ENCODE measurements around the gene SMIM8. TPM values are rescaled to one million over a fixed set of nuclear protein-coding genes. Genes with fewer than 3 reads are reported as not detected.
A peak's percentile ranks its signal among the peaks of the same experiment; 100 is the strongest.
"Not testable (repeated sequence)": the region's sequence is repeated elsewhere in the genome, so short reads cannot be mapped to it uniquely, and the experiment has no call there.

SMIM8 gene
- total RNA-seq, 2 experiments from 2014 or later, result 11.9 to 12.2 TPM

DNA sequence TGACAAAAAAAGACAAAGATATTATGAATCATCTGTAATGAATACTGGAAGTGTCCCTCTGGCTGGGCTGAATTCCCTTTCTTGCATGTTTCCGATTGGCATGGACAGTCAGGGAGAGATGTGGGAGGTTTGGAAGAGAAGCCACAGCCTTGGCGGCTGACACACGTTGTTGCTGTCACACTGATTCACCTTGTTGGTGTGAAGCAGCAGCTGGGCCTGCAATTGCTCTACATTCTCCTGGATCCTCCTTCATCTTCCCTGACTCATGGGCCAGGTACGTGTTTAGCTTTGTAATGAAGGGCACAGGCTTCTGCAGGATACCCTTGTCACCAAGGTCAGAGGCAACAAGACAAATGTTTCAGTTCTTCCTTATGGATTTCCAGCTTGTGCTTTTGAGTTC is 13.4 kb upstream of the SMIM8 start:
- Mint-ChIP-seq H3K27ac (no peak overlapping the region), H3K4me3 (no peak overlapping the region), H3K9me3 (no peaks in the 10 kb centered on the region), H3K4me1 (no peaks in the 10 kb centered on the region), H3K27me3 (peaks cover 23% of the 10 kb centered on the region), H3K36me3 (no peaks in the 10 kb centered on the region)
- POLR2A ChIA-PET, result no interaction called here
- ATAC-seq (ENCODE audit: low read depth) (no peak), DNase-seq (no peak)

DNA sequence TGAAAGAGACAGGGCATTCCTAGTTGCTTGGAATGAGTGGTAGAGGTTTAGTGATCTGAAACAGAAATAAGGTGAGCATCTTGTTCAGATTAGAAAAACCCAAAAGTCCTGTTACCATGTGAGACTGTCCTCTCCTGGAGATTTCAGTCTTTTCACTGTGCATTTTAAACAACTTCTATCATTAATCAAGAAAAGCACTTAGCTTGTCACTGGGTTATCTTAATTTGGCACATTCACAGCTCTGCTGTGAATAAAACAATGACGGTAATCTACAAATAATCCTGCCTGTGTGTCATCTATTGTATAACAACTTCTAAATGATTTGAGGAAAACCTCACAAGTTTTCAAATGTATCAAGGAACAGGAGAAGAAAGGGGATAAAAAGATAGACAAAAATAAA is 9.5 kb upstream of the SMIM8 start:
- H3K36me3 Mint-ChIP-seq, result no peaks in the 10 kb centered on the region

DNA sequence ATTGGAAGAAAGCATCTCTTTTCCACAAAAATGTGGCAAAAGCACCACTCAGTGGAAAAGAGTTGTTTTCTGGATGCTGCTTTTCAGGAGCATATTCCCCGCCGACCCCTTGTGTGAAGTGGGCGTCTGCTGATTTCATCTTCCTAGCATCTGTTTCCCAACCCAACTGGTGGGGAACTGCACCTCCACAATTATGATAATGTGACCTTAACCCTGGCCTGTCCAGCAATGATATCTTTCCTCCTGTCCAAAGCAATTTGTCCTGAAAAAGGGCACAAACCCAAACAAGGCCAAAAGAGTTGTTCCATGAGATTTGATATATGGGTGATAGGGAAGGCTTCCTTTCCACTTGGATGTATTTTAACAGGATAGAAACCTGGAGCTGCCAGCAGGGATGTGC is 7.3 kb upstream of the SMIM8 start:
- DNase-seq (no peak), ATAC-seq (ENCODE audit: low read depth) (no peak)
- Mint-ChIP-seq H3K4me1 (no peaks in the 10 kb centered on the region), H3K27ac (no peak overlapping the region), H3K9me3 (no peaks in the 10 kb centered on the region), H3K4me3 (no peak overlapping the region), H3K36me3 (no peaks in the 10 kb centered on the region), H3K27me3 (peaks cover 23% of the 10 kb centered on the region)
- POLR2A ChIA-PET, result no interaction called here

More for the DNA sequence above, 9.5 kb upstream of the SMIM8 start:
- no peak overlapping the region for H3K27ac Mint-ChIP-seq
- POLR2A ChIA-PET, result no interaction called here
- DNase-seq, result no peak
- ATAC-seq (ENCODE audit: low read depth), result no peak
- no peaks in the 10 kb centered on the region for H3K9me3 Mint-ChIP-seq
- peaks cover 28% of the 10 kb centered on the region for H3K27me3 Mint-ChIP-seq
- H3K4me3 Mint-ChIP-seq, result no peak overlapping the region
- H3K4me1 Mint-ChIP-seq, result no peaks in the 10 kb centered on the region

DNA sequence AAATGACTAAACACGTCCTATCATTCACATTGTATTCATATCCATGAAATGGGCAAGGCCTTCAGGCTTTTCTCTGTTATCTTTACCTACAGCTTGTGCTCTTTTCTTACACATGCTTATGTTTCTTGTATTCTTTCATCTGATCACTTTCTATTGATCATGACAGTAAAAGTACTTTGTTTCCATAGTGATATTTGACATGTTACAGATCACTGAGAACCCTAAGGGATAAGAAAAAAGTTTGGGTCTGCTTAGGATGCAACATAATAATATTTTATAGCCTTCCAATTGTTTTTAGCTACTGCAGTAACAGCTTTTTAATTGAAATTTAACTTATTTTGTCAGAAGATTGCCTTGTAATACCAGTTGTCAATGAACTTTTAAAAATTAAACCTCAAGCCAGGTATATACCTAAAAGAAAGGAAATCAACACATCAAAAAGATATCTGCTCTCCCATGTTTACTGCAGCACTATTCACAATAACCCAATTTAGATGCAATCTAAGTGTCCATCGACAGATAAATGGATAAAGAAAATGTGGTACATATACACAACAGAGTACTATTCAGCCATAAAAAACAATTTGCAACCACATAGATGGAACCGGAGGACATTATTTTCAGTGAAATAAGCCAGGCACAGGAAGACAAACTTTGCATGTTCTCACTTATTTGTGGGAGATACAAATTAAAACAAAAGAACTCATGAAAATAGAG is 3.0 kb upstream of the SMIM8 start:
- Mint-ChIP-seq H3K4me3 (no peak overlapping the region), H3K9me3 (no peaks in the 10 kb centered on the region), H3K27ac (no peak overlapping the region), H3K36me3 (peaks cover 3% of the 10 kb centered on the region), H3K4me1 (peaks cover 10% of the 10 kb centered on the region), H3K27me3 (peaks cover 11% of the 10 kb centered on the region)
- POLR2A ChIA-PET, result no interaction called here
- ATAC-seq (ENCODE audit: low read depth), result no peak
- no peak for DNase-seq

DNA sequence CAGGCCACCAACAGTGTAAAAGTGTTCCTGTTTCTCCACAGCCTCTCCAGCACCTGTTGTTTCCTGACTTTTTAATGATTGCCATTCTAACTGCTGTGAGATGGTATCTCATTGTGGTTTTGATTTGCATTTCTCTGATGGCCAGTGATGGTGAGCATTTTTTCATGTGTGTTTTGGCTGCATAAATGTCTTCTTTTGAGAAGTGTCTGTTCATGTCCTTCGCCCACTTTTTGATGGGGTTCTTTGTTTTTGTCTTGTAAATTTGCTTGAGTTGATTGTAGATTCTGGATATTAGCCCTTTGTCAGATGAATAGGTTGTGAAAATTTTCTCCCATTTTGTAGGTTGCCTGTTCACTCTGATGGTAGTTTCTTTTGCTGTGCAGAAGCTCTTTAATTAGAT is 1.5 kb downstream of the SMIM8 start:
- DNase-seq; H3K27me3 Mint-ChIP-seq; H3K9me3 Mint-ChIP-seq; H3K27ac Mint-ChIP-seq; POLR2A ChIA-PET; ATAC-seq (ENCODE audit: low read depth); H3K4me3 Mint-ChIP-seq: not testable (repeated sequence)
- Mint-ChIP-seq H3K36me3 (peaks cover 10% of the 10 kb centered on the region), H3K4me1 (peaks cover 10% of the 10 kb centered on the region)

DNA sequence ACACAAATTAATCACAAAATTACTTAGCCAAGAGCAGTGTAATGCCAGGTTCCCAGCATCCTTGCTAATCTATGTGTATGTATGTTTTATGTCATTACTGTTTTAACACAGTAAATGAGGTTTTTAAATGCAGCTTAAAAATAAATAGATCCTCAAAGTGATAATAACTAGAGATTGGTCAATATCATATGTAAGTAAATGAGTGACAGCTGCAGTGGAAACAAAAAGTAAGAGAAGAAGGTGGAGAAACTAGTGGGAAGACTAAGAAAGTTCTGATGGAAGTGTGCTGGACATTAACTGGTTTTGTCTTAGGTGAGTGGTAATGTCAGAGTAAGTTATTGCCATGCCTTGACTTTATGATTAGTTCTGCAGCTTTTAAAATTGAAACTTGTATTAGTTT is 8.6 kb downstream of the SMIM8 start:
- H3K27me3 Mint-ChIP-seq, result no peaks in the 10 kb centered on the region
- H3K27ac Mint-ChIP-seq, result no peak overlapping the region
- POLR2A ChIA-PET, result no interaction called here
- H3K4me1 Mint-ChIP-seq, result peaks cover 15% of the 10 kb centered on the region
- H3K9me3 Mint-ChIP-seq, result peaks cover 7% of the 10 kb centered on the region
- ATAC-seq (ENCODE audit: low read depth), result no peak
- DNase-seq, result no peak
- H3K4me3 Mint-ChIP-seq, result no peak overlapping the region
- peaks cover 23% of the 10 kb centered on the region for H3K36me3 Mint-ChIP-seq

DNA sequence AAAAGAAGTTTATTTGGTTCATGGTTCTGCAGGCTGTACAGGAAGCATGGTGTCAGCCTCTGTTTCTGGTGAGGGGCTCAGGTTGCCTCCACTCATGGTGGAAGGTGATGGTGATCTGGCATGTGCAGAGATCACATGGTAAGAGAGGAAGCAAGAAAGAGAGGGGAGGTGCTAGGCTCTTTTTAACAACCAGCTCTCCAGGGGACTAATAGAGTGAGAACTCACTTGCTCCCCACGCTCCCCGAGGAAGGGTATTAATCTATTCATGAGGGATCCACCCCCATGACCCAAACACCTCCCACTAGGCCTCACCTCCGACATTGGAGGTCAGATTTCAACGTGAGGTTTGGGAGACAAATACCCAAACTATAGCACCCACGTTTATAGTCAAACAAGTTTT is 10.6 kb downstream of the SMIM8 start:
- no peak overlapping the region for H3K27ac Mint-ChIP-seq
- H3K9me3 Mint-ChIP-seq, result peaks cover 7% of the 10 kb centered on the region
- peaks cover 20% of the 10 kb centered on the region for H3K36me3 Mint-ChIP-seq
- H3K4me1 Mint-ChIP-seq, result peaks cover 15% of the 10 kb centered on the region
- H3K4me3 Mint-ChIP-seq, result no peak overlapping the region
- no peaks in the 10 kb centered on the region for H3K27me3 Mint-ChIP-seq
- POLR2A ChIA-PET, result no interaction called here
- ATAC-seq (ENCODE audit: low read depth) (no peak), DNase-seq (no peak)

DNA sequence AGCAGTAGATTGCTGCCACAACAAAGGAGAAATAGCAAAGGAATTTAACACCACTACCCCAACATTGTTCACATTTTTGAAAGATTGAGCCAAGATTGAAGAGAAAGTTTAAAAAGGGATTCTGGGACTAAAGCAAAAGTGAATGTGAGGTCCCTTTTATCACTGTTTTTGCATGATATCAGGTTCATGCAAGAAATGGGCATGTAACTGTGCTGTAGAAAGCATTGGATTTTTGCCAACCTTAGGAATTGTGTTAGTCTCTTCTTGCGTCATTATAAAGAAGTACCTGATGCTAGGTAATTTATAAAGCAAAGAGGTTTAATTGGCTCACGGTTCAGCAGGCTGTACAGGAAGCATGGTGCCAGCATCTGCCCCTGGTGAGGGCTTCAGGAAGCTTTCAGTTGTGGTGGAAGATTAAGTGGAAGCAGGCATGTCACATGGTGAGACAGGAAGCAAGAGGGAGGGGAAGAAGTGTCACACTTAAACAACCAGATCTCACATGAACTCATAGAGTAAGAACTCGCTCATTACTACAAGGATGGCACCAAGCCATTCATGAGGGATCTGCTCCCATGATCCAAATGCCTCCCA is 11.3 kb downstream of the SMIM8 start:
- Mint-ChIP-seq H3K27ac (peak overlapping the region; percentile 67), H3K4me3 (peak overlapping the region; percentile 33), H3K27me3 (no peaks in the 10 kb centered on the region), H3K9me3 (peaks cover 7% of the 10 kb centered on the region), H3K4me1 (peaks cover 15% of the 10 kb centered on the region), H3K36me3 (peaks cover 22% of the 10 kb centered on the region)
- ATAC-seq (ENCODE audit: low read depth) (peak; percentile 75), DNase-seq (no peak)
- POLR2A ChIA-PET, result no interaction called here

DNA sequence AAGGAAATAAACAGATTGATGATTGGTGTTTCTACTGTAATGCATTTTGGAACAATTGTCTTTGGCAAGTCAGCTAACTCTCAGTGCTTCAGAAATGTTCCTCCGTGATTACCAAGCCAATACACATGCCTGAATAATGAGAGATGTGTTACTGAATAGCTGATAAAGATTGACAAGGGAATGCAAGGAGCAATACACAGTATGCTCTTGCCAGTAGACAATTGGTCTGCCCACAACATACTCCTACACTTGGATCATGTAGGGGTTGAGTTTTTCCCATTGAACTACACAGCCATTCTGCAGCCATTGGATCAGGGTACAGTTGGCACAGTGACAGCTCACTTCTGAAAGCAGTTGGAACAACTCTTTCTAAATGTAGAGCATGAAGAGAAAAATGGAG is 12.3 kb downstream of the SMIM8 start:
- DNase-seq (no peak), ATAC-seq (ENCODE audit: low read depth) (no peak)
- Mint-ChIP-seq H3K4me1 (peaks cover 15% of the 10 kb centered on the region), H3K36me3 (peaks cover 16% of the 10 kb centered on the region), H3K9me3 (peaks cover 7% of the 10 kb centered on the region), H3K4me3 (no peak overlapping the region), H3K27ac (no peak overlapping the region), H3K27me3 (no peaks in the 10 kb centered on the region)
- POLR2A ChIA-PET, result no interaction called here

DNA sequence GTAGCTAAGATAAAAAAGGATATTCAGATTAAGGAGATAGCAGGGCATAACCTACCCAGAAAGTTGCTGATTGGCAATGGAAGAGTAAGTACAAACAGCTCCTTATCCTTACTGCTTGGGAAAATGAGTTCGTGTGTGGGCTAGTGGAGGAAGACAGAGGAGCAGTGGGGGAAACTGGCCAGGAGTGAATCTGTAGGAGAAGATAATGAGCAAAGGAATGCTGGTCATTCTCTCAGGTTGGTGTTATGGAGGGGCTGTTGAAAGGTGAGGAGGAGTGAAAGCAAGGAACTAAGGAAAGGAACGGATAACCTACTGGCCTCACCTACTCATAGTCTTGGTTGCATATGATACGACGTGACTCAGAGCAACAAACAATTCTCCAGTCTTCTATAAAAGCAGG is 14.0 kb downstream of the SMIM8 start:
- POLR2A ChIA-PET, result no interaction called here
- no peak for ATAC-seq (ENCODE audit: low read depth)
- H3K9me3 Mint-ChIP-seq, result peaks cover 7% of the 10 kb centered on the region
- peaks cover 19% of the 10 kb centered on the region for H3K36me3 Mint-ChIP-seq
- no peak for DNase-seq
- H3K27me3 Mint-ChIP-seq, result no peaks in the 10 kb centered on the region
- H3K4me3 Mint-ChIP-seq, result no peak overlapping the region
- peaks cover 15% of the 10 kb centered on the region for H3K4me1 Mint-ChIP-seq
- no peak overlapping the region for H3K27ac Mint-ChIP-seq

DNA sequence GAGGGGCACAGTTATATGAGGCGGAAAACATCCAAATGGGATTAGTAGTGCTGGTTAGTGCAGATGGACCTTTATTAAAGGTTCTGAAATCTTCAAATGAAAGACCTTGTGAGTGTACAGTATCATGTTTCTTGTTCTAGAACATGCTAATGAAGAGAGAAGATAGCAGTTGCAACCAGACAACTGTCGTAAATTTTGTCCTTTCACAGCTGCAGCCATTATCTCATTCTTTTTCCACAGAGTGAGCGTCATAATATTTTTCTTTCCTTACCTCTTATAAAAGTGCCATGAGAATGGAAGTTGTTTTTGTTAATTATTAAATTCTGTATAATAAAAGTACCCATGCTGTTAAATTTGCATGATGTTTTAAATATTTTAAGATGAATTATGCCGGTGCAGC is 17.8 kb downstream of the SMIM8 start:
- Mint-ChIP-seq H3K9me3 (no peaks in the 10 kb centered on the region), H3K27ac (no peak overlapping the region), H3K4me3 (no peak overlapping the region), H3K27me3 (no peaks in the 10 kb centered on the region), H3K36me3 (peaks cover 11% of the 10 kb centered on the region), H3K4me1 (no peaks in the 10 kb centered on the region)
- no peak for DNase-seq
- ATAC-seq (ENCODE audit: low read depth), result no peak
- POLR2A ChIA-PET, result no interaction called here

DNA sequence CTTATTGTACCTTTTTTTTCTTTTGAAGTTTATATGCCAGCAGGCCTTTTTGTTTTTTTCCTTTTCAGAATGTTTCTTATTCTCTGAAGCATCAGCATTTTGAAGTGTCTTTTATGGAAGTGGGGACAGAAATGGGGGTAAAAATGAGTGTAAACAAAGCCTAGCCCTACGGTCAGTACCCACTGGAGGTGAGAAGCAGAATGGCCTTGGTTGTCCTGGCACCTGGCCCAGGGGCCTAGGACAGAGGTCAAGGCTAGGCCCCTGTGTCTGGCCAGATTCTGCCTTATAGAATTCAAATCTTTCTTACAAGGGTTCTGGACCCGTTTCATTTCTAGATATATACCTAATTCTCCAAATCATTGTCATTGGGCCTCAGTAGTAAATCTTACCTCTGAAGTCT is 18.8 kb downstream of the SMIM8 start:
- Mint-ChIP-seq H3K4me3 (no peak overlapping the region), H3K27ac (no peak overlapping the region), H3K9me3 (no peaks in the 10 kb centered on the region)

DNA sequence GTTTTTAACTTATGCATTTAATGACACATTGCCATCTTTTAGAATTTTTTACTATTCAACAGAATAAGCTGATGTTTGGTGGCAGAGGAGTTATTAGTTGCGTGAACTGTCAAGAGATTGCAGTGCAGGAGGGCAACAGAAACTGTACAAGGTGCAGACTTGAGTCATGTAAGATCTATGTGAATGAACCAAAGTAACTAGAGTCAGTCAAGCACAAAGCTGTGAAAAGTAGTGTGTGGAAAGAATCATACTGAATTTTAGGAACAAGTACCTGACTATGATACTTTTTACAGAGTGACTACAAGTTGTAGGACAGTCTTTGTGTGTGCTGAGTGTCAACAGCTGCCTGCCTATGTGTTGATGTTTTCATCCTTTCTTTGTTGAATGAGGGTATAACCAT is 19.5 kb downstream of the SMIM8 start:
- Mint-ChIP-seq H3K4me1 (no peaks in the 10 kb centered on the region), H3K27me3 (no peaks in the 10 kb centered on the region), H3K27ac (no peak overlapping the region), H3K9me3 (no peaks in the 10 kb centered on the region), H3K36me3 (peaks cover 12% of the 10 kb centered on the region), H3K4me3 (no peak overlapping the region)
- DNase-seq (no peak), ATAC-seq (ENCODE audit: low read depth) (no peak)
- POLR2A ChIA-PET, result no interaction called here

More for the DNA sequence above, 18.8 kb downstream of the SMIM8 start:
- Mint-ChIP-seq H3K4me1 (no peaks in the 10 kb centered on the region), H3K27me3 (no peaks in the 10 kb centered on the region), H3K36me3 (peaks cover 11% of the 10 kb centered on the region)
- no peak for ATAC-seq (ENCODE audit: low read depth)
- no peak for DNase-seq
- POLR2A ChIA-PET, result no interaction called here

DNA sequence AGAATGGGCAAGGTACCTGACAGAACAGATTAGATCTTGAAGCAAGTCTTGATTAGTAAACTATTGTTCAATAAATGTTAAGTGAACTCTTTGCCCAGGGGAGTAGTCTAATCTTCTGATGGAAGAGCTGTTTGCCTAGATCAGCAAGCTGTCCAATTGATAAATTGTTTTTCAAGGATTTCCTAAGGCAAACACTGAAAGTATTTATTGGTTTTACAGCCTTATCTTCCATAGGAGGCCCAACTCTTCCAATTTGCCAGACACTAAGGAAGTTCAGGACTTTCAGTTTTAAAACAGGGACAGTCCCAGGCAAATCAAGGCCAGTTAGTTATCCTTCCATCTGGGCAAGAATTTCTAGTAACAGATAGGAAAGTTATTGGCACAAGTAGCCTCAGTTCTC is 20.4 kb downstream of the SMIM8 start:
- H3K27me3 Mint-ChIP-seq, result no peaks in the 10 kb centered on the region

More for the DNA sequence above, 20.4 kb downstream of the SMIM8 start:
- no peaks in the 10 kb centered on the region for H3K9me3 Mint-ChIP-seq
- POLR2A ChIA-PET, result no interaction called here
- H3K4me1 Mint-ChIP-seq, result no peaks in the 10 kb centered on the region
- peaks cover 13% of the 10 kb centered on the region for H3K36me3 Mint-ChIP-seq
- no peak for ATAC-seq (ENCODE audit: low read depth)
- no peak for DNase-seq
- H3K4me3 Mint-ChIP-seq, result no peak overlapping the region
- no peak overlapping the region for H3K27ac Mint-ChIP-seq

Measured in activated naive CD8-positive, alpha-beta T cell treated with anti-CD3 and anti-CD28 coated beads, Interleukin-2, amount 10 ng/mL, durations not matched to agents 7 days and 5 days (primary cell).